Fibroblast of skin of right quadriceps (primary cell): ENCODE results near the gene HDDC2.
A peak's percentile ranks its signal among the peaks of the same experiment; 100 is the strongest.

Source experiments
- DNase-seq: peaks from one replicate; pipeline ENCODE4 v3.0.0-alpha.2; 2013

The HDDC2 gene

GRCh38 chr6:125269328-125269985 is 32.3 kb downstream of the HDDC2 start:
- no peak for DNase-seq

GRCh38 chr6:125268765-125269164 is 33.0 kb downstream of the HDDC2 start:
- DNase-seq = no peak

GRCh38 chr6:125267806-125268523 is 33.8 kb downstream of the HDDC2 start:
- no peak for DNase-seq

GRCh38 chr6:125264476-125264875 is 37.3 kb downstream of the HDDC2 start:
- no peak for DNase-seq

- peak; percentile 81 for DNase-seq
Observed at GRCh38 chr6:125262016-125263013, 39.5 kb downstream of the HDDC2 start.

GRCh38 chr6:125259354-125259736 is 42.4 kb downstream of the HDDC2 start:
- no peak for DNase-seq

GRCh38 chr6:125258651-125259353 is 43.0 kb downstream of the HDDC2 start:
- DNase-seq = no peak

GRCh38 chr6:125257351-125257750 is 44.4 kb downstream of the HDDC2 start:
- DNase-seq = no peak

- DNase-seq = peak; percentile 37
Observed at GRCh38 chr6:125255201-125255600, 46.6 kb downstream of the HDDC2 start.

GRCh38 chr6:125254321-125254720 is 47.4 kb downstream of the HDDC2 start:
- no peak for DNase-seq

- DNase-seq = no peak
Observed at GRCh38 chr6:125253881-125254280, 47.9 kb downstream of the HDDC2 start.

GRCh38 chr6:125252891-125253290 is 48.9 kb downstream of the HDDC2 start:
- peak; percentile 57 for DNase-seq

GRCh38 chr6:125251516-125252220 is 50.1 kb downstream of the HDDC2 start:
- DNase-seq = peak; percentile 54

GRCh38 chr6:125250511-125250910 is 51.3 kb downstream of the HDDC2 start:
- no peak for DNase-seq

GRCh38 chr6:125248136-125248535 is 53.6 kb downstream of the HDDC2 start:
- DNase-seq = no peak

GRCh38 chr6:125246566-125246965 is 55.2 kb downstream of the HDDC2 start:
- no peak for DNase-seq

- no peak for DNase-seq
Observed at GRCh38 chr6:125245523-125246264, 56.1 kb downstream of the HDDC2 start.

GRCh38 chr6:125245109-125245508 is 56.7 kb downstream of the HDDC2 start:
- no peak for DNase-seq

- DNase-seq = no peak
Observed at GRCh38 chr6:125237764-125238163, 64.0 kb downstream of the HDDC2 start.

- peak; percentile 31 for DNase-seq
Observed at GRCh38 chr6:125236536-125237327, 65.0 kb downstream of the HDDC2 start.
